Stimulated activated naive CD4-positive, alpha-beta T cell (primary cell): ENCODE results near the gene MORC3.

ENCODE experiments used
- DNase-seq, 6 experiments: peaks; one replicate each; lab custom pipeline; 2025; lab: John Stamatoyannopoulos, UW

The MORC3 gene

DNA sequence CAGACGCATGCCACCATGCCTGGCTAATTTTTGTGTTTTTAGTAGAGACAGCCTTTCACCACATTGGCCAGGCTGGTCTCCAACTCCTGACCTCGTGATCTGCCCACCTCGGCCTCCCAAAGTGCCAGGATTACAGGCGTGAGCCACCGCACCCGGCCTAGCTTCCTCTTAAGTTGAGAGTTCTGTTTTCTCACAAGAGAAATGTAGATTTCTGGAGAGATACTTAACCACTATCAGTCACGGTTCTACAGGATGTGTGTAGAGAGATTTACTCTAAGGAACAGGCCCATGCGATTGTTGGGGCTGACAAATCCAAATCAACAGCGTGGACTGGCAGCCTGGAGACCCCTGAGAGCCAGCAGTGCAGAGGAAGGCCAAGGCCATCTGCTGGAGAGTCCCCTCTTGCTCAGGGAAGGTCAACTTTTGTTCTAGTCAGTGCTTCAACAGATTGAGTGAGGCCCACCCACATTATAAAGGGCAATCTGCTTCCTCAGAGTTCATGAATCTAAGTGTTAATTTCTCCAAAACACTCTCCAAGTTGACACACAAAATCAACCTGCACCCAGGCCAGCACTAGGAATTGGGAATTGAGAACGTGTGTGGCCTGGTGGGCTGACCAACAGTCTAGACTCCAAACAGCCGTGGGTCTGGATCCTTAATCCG lies 103.9 kb downstream of the MORC3 start:
- no peak for DNase-seq

DNA sequence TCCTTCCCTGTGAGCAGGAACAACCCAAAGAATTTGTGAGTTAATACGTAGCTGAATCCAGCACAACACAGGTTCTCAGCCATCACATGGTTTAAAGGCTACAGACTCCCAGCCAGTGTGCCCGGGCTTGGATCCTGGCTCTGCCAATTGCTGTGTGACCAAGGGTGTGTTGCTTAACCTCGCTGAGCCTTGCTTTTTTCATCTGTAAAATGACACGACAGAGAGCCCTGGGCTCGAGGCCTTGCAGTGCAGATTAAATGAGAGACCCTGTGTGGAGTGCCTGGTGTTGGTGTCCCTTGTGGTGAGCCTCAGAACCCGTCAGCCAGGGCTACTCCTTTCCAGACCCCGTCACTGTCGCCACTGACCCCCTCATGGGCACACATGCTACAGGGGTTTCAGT lies 104.6 kb downstream of the MORC3 start:
- DNase-seq: no peak

DNA sequence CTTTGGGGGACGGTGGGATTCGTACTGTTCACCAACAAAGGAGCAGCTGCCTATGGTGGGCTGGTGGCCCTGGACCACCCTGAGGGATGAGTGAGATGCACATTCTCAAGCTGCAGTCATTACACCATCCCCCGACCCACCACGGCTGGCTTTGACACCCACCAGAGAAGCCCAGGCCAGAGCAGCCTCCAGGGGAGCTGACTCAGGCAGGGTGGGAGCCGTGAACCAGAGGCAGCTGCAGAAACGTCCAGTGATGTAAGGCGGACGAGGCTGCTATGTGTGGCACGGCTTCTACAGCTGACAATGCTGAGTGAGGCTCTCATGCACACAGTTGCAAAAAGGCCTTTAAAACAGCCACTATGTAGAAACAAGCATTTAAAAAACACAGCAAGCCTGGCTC lies 105.3 kb downstream of the MORC3 start:
- no peak for DNase-seq
